NCI-H526 treated with DMSO at 0.1 percent for 48 hours (cell line): ENCODE data around the gene CFAP210.
A peak's percentile ranks its signal among the peaks of the same experiment; 100 is the strongest.

Experiments
- DNase-seq: peaks from one replicate; lab custom pipeline; 2025; lab: John Stamatoyannopoulos, UW

CFAP210 gene, protein sequence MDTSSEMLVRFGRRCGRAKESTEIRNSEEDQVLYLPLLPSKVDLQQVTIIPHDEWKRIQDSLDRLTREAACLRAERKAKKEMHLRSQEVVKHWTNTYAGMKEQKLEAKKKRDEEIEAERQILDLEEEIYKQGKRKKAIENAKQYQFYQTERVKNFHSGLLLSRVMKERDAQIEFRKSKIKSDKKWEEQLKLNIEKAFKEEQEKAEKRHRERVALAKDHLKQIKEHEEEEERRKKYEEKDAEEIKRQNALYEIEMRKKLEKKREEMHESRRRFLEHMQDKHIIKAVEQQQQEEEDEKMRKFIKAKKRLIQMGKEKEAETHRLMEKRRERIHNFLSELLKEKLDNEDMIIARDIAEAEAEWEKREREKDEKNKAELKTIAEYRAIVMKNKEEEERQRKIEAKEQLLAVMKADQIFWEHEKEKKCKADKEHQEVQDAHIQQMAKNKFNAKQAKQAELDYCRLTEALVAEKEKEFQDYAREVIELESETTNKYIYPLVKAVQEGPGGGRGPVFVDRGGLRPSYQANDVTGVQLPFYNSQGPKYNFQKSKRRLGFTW

DNA sequence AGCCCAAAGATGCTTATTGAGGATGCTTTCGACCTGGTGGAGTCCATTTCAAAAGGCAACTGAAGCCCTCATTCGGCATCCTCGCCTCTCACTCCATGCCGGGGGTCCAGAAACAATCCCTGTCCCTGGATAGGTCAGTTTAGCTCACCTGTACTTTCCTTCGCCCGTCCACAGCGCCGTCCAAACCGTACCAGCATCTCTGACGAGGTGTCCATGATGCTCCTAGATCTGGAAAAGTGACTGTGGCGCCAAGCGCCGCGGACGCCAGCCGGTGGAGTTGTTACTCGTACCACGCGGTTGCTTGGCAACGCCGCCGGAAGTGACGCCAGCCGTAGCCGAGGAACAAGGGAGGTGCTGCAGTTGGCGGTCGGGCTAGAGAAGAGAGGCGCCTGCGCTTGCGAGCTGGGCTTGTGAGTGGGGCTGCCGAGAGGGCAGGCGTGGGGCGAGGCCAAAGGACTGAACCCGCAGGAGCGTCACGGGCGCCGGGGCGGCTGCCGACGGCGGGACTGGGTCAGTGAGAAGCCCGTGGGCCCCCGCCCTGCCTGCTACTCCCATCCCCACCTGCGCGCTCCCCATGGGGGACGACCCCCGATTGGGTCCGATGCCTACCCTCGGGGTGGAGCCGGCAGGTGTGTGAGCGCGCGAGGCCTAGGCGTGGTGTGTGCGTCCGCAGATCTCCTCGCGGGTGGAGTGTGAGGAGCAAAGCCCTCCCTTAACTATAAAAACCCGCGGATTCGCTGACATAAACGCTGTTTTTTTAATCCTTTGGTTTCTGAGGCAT is at the start of gene CFAP210, which contains the start of gene PHOSPHO2:
Gene CFAP210 (minus strand): TSS at position 293 of the 781 bp plus-strand sequence. CDS start 78 bp downstream, at position 215.
Gene PHOSPHO2 (plus strand): TSS at position 357 of the 781 bp plus-strand sequence. CDS start 6,503 bp downstream, outside the sequence.
- peak; percentile 92 for DNase-seq

DNA sequence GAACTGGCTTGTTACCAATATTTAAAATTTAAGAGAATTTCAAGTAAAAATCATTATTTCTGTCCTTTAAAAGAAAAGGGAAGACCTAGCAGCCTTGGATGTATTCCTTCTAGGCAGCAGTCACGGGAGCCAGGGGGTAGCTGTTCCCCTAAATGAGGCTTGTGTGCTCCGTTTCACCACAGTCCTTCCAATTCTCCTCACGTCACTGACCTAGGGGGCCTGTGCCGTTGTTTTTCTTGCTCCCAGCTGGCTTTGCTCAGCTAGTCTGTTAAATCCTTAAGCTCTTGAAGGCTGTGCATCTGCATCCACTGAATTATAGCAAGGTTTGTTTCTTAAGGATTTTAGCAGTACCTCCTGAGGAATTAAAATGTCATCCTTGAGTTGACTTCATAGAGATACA is 49.3 kb upstream of the CFAP210 start:
- DNase-seq: no peak

DNA sequence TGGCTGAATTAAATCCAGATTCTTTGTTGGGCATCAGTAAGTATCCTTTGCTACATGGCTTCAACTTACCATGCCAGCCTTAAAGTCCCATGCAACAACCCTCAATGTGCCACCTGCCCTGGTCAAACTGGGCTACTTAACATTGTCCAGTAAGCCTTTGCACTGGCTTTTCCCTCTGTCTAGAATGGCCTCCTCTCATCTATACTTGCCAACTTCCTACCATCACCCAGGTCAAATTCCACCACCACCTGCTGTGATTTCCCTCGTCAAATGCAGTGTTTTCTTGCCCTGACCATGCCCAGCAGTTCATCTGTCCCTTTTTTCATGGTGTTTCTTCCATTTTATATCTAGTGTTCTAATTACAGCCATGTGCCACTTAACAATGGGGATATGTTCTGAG is 45.1 kb upstream of the CFAP210 start:
- no peak for DNase-seq

DNA sequence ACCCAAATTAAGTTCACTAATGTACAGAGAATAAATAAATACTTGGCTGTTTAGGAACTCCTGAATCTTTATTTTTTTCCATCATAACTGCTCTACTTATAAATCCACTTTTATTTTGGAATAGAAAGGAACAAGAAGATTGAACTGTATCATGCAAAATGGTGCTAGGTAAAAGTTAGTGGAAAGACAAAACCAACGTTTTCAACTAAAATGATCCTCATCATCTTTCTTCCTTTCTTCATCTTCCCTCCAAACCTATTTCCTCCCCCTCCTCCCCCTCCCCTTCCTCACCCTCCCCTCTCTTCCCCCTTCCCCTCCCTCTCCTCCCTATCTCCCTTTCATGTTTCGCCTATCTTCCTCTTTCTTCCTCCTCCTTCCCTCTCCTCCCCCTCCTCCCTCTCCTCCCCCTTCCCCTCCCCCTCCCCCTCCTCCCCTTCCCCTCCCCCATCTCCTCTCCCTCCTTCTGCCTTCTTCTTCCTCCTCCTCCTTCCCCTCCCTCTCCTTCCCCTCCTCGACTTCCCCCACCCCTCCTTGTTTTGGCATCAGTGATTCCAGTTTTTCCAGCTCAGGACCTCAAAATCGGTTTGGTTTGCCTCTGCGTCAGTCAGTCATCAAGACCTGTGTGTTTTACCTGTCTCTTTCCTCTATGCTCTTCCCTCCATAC is 44.5 kb upstream of the CFAP210 start:
- DNase-seq: no peak

DNA sequence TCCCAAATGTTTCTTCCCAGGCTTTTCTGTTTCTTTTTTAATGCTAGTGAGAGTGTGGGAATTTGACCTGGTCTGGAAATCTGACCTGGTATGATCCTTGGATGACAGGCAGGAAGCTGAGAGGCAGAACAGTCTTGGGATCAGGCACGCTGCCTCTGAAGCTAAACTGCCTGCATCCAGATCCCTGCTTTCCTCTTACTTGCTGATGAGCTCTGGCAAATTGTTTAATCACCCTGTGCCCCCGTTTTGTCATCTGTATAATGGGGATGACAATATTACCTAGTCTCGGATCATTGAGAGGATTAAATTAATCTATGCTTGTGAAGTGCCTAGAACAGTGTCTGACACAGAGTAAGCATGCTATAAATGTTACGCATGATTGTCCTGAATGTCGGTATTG is 42.7 kb upstream of the CFAP210 start:
- DNase-seq: no peak

DNA sequence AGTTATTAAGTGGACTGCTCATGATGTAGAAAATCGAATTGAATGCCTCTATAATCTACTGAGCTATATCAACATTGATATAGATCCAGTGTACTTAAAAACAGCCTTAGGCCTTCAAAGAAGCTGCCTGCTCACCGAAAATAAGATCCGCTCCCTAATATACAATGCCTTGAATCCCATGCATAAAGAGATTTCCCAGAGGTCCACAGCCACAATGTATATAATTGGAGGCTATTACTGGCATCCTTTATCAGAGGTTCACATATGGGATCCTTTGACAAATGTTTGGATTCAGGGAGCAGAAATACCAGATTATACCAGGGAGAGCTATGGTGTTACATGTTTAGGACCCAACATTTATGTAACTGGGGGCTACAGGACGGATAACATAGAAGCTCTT is 41.4 kb upstream of the CFAP210 start:
- no peak for DNase-seq

DNA sequence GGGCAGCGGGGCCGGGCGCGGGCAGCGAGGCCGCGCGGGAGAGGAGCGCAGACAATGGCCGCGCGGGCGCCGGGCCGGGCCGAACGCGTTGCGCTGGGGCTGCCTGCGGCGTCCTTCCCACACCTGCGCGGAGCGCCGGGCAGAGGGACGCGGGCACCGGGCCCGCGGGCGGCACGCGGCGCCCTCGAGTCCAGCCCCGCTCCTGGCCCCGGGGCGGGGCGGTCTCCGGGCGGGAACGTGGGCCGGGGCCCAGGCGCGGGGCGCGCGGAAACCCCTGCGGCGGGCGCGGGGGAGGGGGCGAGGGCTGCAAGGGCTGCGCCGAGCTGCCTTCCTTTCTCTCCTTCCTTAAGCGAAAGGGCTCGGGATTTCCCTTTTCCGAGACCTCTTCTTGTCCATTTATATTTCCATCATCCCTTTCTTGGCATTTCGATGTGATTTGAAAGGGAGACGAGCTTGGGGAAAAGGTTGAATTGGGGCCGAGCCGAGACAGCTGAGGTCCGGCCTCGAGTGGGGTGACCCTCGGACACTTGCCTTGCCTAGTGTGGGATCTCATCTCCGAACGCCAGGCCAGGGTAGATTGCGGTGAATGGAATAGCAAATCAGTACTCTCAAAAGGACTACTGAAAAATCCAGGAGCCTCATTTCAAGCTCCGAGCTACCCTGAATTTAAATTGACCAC is 40.1 kb upstream of the CFAP210 start:
- DNase-seq: peak; percentile 29

DNA sequence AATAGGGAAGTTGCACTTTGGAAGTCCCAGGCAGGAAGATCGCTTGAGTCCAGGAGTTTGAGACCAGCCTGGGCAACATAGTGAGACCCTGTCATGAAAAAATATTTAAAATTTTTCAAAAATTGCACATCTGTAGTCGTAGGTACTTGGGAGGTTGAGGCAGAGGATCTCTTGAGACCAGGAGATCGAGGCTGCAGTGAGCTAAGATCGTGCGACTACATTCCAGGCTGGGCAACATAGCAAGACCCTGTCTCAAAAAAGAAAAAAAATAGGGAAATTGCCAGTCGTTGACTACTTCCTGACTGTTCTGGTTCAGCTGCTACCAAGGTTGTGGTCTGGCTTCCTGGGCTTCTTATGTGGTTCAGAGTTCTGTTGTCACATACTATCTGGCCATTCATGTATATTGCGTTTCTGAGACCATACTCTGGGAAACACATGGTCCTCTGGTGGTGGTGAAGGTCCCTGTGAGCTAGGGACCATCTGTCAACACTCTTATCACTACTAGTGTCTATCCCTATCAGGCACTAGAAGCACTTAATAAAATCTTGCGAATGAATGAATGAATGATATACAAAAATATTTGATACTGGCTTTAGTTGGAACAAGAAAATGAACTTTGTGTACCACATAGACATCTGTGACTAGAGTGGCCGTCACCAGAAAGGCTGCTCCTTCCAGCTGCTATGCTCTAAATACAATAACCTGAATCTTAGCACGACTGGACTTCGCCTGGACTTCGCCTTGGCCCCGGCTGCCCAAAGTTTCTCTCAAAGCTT is 38.6 kb upstream of the CFAP210 start:
- no peak for DNase-seq

DNA sequence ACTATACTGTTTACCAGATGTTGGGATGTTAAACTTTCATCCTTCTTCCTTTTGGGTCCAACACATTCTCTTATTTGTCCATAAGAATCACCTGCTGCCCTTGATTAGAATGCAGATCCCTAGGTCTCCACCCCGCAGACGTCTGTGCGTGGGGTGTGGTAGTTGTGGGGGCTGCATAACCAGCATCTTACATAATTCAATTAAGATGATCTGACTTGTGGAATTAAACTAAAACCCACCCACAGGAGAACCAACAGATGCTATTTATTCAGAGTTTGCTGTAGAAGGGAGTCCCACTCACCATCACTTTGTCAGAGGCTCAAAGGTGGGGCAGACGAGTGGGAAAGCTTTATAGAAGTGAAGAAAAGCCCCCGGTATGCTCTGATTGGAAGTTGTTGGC is 37.9 kb upstream of the CFAP210 start:
- no peak for DNase-seq

DNA sequence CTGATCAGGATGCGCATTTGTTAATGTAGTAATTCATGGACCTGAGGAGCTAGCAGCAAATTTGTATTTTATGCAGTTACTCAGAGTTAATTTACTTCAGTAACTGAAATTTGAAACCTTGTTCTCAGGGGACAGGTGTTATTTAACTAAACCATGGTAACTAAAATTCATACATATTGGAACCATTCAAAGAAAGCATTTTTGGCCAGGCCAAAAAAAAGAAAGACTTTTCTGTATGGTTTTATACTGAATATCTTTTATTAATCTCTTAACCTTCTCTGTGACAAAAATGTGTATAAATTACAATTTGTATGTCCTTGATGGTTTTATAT is 35.0 kb upstream of the CFAP210 start:
- peak; percentile 5 for DNase-seq

DNA sequence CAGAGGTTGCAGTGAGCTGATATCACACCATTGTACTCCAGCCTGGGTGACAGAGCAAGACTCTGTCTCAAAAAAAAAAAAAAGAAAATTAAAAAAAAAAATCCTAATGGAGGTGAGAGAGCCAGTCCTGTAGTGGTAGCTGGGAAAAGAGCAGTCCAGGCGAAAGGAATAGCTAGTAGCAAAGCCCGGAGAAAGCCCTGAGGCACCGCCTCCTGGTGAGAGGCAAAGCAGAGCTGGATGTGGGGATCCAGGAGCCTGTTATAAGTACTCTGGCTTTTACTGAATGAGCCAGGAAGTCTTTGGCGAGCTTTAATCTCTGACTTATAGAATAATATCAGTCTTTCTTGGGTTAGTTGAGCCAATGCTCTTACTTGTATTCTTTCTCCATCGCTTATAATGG is 32.9 kb upstream of the CFAP210 start:
- no peak for DNase-seq

DNA sequence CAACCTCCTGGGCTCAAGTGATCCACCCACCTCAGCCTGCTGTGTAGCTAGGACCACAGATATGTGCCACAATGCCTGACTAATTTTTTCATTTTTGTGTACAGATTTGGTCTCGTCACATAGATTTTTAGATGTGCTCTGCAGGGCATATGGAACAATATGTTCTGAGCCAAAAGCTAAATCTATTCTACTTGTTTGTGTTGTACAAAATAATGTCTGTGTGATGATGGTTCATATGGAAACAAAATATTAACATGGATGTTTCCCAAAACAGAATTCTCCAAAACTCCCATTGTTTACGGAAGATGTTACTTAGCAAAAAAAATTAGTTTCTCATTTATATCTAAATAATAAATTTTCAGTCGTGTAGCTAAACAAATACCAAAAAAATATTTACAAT is 26.8 kb upstream of the CFAP210 start:
- no peak for DNase-seq

DNA sequence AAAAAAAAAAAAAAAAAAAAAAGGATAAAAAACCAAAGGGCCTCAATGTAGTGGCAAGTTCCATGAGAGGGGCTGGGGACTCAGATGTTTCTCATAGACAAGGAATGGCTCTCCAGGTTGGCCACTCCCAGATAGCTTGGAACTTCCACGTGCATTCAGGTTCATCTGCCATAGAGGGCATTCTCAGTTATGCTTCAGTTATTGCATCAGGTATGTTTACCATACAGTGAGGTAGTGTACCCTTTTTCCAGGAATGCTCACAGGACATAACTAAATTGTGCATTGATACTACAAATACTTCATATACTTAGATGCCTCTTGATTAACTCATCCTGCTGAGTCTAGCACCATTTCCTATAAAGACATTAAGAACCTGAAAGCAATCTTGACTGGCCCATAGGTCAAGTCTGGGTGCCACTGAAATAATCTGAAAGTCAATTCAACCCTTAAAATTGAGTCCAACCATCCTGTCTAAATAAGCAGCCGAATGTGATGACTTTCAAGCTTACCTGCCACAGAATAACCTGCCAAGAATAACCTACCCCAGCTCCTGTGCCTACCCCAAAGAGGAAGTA is 24.8 kb upstream of the CFAP210 start:
- no peak for DNase-seq

DNA sequence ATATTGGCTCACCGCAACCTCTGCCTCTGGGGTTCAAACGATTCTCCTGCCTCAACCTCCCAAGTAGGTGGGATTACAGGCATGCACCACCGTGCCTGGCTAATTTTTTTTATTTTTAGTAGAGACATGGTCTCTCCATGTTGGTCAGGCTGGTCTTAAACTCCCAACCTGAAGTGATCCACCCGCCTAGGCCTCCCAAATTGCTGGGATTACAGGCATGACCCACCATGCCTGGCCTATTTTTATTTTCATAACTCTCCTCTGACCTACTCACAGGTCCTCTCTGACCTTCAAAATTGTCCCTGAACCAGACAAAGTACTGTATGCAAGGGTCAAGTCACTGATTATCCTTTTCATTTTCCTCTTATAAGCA is 23.5 kb upstream of the CFAP210 start:
- DNase-seq: no peak

DNA sequence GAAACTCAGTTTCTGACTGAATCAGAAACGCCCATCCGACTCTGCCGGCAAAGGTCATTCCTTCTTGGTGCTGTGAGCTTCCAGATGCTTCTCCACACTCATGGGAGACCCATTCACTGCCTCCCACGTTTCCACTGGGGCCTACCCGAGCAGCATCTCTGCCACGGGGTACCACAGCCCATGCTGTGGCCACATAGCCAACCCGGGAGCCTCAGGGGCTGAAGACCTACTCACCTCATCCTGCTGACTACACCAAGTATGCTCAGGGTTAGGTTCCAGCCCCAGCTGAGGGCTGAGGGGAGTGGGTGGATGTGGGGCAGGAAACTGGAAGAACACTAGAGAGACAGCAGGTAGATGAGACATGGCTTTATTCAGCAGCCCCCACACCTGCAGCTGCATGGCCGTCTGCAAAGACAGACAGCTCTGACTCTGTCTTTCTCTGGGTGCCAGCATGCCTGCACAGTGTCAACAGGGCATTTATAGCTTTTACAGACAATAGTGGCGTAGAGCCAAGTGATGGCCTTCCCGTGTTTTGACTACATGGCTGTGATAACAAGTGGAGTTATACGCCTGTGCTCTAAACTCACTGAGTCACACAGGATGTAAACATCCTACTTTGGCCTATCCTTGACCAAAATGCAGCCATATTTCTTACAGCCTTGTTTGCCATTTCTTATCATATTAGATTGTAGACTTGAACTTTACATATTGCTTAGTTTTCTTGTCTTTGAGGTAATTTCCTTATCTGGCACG is 22.9 kb upstream of the CFAP210 start:
- no peak for DNase-seq

DNA sequence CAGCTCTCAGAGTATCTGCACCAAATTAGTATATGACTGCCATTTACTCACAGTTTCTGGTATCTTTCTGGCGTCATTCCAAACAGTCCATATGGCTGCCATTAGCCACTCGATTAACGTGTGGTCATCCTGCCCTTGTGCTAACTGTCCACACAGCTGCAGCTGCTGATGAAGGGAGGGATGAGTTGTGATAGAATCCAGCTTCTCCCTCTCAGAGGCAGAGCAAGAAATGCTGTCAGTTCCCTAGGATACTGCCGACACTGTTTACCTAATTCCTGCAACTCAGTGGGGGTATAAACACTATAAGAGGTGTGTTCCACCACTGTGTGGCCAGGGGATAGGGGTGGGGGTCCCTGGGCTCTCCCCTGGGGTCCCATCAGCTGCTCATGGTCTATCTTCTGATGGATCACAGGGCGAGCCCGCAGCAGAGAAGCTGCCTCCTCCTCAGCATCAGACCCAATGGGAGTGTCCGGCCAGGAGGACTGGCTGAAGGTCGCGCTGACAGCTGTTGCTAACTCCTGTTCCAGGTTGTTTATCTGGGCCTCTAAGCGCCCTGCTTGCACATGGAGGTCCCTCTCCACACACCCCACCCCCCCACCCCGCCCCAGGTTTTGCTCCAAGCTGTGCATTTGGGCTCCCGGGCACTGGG is 22.2 kb upstream of the CFAP210 start:
- no peak for DNase-seq

DNA sequence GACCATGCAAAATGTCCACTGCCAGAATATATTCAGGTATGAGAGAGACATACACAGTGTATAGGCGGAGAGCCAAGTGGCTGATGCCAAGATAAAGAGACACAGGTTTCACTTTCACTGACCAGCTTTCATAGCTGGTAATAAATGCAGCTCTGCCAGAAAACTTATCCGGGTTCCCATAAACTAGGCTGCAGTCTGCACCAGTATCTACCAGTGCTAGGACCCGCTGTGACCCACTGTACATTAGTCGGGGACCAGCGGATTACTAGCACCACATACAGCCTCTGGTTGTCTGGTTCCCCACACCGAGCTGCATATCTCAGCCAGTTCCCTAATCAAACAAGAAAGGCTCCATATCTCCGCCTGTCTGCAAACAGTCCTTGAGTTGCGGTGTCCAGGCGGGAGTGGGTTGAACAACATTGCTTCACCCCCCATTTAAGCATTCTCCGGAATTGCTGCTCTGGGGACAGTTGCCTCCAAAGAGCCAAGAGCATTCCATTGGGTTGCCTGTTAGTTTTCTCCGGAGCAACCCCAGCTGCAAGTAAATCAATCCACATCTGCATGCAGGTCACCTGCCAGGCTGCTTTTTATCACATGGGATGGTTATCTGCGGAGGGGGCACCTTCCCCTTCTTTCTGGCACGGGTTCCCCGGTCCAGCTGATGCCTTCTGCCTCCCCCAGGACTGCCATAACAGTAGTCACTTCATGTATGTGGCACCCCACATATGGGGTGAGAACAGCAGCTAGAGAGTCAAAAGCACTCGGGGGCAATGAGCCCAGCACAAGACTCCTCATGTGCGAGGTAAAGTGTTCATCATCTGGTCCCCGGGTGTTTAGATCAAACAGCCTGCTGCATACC is 21.4 kb upstream of the CFAP210 start:
- no peak for DNase-seq

DNA sequence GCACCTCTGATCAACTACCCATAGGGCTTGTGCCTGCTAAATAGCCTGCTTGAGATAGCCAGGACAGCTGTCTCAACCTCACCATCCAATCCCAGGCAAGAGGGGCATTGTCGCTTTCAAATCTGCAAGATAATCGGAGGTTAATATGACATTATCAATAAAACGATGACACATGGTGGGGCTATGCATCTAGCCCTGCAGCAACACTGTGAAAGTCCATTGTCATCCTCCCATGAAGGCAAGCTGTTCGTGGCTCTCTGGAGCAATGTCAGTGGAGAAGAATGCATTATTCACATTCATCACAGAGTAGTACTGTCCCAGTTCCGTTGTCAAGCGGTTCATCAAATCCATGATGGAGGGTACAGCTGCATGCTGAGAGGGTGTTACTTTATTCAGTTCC is 20.5 kb upstream of the CFAP210 start:
- no peak for DNase-seq

DNA sequence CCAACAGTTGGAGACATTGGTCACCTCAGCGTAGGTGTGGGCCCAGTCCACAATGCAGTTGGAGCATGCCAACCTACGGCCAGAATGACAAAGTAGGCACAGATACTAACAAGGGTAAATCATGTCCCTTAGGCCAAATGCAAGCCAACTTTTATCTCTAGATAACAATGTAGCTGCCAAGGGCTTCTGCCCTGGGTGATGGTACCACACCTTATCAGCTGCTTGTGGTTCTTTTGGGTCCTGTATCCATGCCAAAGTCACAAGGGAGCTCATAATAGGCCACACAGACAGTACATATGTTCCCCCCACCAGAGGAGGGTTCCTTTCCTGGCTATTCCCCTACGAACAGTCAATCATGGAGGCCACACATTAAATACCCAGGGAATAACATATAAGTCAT is 19.1 kb upstream of the CFAP210 start:
- no peak for DNase-seq
